K562 (cell line): ENCODE measurements around the gene INCENP. TPM values are rescaled to one million over a fixed set of nuclear protein-coding genes. Genes with fewer than 3 reads are reported as not detected.
A peak's percentile ranks its signal among the peaks of the same experiment; 100 is the strongest.

Source experiments
- HCFC1 ChIP-seq: IDR thresholded peaks from 2 replicates; pipeline ENCODE4 v1.6.1; 2012; ENCODE audit warnings: low read depth, low read length, improper control_type of control experiment
- UBTF ChIP-seq, 2 experiments: IDR thresholded peaks; 2 replicates each; pipeline ENCODE4 v1.6.1; 2012; ENCODE audit warnings: improper control_type of control experiment in 2 of 2, low read depth in 2 of 2, low read length in 2 of 2, borderline replicate concordance in 1 of 2
- ZNF311 ChIP-seq: fragments of 250-450 bp; sonication (Bioruptor Pico); IDR thresholded peaks from 2 replicates; pipeline ENCODE4 v1.4.0; 2020; ENCODE audit warnings: mild to moderate bottlenecking, moderate library complexity
- ZNF77 ChIP-seq: fragments of 250-450 bp; sonication (Bioruptor Pico); IDR thresholded peaks from 2 replicates; pipeline ENCODE4 v1.5.0; 2020
- polyA plus RNA-seq, 8 experiments: library from polyadenylated mRNA; depleted of rRNA in 4 of 8; stranded (reverse) in 5 of 8; unstranded in 3 of 8; fragments of >200 nt; fragmentation: Nextera tagmentation in 2 of 8; fragmentation: Illumina TruSeq in 1 of 8; extraction: Ambion mirVana in 2 of 8; extraction: Trizol in 1 of 8; gene quantifications; 2 replicates each; pipeline versions ENCODE4 v1.2.1 to v1.2.3, GENCODE V29; 2011 to 2014; ENCODE audit warnings: inconsistent platforms in 1 of 8, missing spikeins in 1 of 8
- total RNA-seq, 7 experiments: library from RNA; depleted of rRNA in 6 of 7; stranded (reverse); fragments of >200 nt in 6 of 7; fragmentation: Illumina TruSeq in 2 of 7; extraction: Trizol in 2 of 7; gene quantifications; 2 replicates each; pipeline versions ENCODE4 v1.2.1 to v1.2.3, GENCODE V29; 2011 to 2021; ENCODE audit warnings: low replicate concordance in 1 of 7
- TF ChIP-seq, protein P1 (sequence below), 2 experiments: fragments of 450-650 bp; formaldehyde crosslinking in 1 of 2; IDR thresholded peaks; 2 replicates each; pipeline versions ENCODE4 v1.4.0 to v1.6.1; 2014 to 2020; ENCODE audit warnings: mild to moderate bottlenecking in 2 of 2, borderline replicate concordance in 1 of 2, low read depth in 1 of 2
- TF ChIP-seq, protein P2 (sequence below), 2 experiments: fragments of 450-650 bp; IDR thresholded peaks; 2 replicates each; pipeline ENCODE4 v1.6.1; 2016
- TF ChIP-seq, protein P3 (sequence below): fragments of 150-350 bp; IDR thresholded peaks from 2 replicates; pipeline ENCODE4 v1.6.1; 2014; ENCODE audit warnings: low read depth, mild to moderate bottlenecking, low read length, borderline replicate concordance

Gene INCENP
- total and polyA plus RNA-seq, 9 of the 15 experiments (the other 6 are each of a cell fraction or from before 2014, with no cell fraction given): 1.1 to 97.9 (median 28.2) TPM

GRCh38 chr11:62088331-62088933 is 35.4 kb upstream of the INCENP start (continued):
- TF ChIP-seq, protein P1, sequence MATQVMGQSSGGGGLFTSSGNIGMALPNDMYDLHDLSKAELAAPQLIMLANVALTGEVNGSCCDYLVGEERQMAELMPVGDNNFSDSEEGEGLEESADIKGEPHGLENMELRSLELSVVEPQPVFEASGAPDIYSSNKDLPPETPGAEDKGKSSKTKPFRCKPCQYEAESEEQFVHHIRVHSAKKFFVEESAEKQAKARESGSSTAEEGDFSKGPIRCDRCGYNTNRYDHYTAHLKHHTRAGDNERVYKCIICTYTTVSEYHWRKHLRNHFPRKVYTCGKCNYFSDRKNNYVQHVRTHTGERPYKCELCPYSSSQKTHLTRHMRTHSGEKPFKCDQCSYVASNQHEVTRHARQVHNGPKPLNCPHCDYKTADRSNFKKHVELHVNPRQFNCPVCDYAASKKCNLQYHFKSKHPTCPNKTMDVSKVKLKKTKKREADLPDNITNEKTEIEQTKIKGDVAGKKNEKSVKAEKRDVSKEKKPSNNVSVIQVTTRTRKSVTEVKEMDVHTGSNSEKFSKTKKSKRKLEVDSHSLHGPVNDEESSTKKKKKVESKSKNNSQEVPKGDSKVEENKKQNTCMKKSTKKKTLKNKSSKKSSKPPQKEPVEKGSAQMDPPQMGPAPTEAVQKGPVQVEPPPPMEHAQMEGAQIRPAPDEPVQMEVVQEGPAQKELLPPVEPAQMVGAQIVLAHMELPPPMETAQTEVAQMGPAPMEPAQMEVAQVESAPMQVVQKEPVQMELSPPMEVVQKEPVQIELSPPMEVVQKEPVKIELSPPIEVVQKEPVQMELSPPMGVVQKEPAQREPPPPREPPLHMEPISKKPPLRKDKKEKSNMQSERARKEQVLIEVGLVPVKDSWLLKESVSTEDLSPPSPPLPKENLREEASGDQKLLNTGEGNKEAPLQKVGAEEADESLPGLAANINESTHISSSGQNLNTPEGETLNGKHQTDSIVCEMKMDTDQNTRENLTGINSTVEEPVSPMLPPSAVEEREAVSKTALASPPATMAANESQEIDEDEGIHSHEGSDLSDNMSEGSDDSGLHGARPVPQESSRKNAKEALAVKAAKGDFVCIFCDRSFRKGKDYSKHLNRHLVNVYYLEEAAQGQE (IDR thresholded peaks at IDR 0.05; ENCODE audit: borderline replicate concordance): no peak
- TF ChIP-seq, protein P1 (CRISPR knock-in tag; IDR thresholded peaks at IDR 0.05; ENCODE audit: low read depth): no peak
- TF ChIP-seq, protein P2, sequence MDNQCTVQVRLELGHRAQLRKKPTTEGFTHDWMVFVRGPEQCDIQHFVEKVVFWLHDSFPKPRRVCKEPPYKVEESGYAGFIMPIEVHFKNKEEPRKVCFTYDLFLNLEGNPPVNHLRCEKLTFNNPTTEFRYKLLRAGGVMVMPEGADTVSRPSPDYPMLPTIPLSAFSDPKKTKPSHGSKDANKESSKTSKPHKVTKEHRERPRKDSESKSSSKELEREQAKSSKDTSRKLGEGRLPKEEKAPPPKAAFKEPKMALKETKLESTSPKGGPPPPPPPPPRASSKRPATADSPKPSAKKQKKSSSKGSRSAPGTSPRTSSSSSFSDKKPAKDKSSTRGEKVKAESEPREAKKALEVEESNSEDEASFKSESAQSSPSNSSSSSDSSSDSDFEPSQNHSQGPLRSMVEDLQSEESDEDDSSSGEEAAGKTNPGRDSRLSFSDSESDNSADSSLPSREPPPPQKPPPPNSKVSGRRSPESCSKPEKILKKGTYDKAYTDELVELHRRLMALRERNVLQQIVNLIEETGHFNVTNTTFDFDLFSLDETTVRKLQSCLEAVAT (IDR thresholded peaks at IDR 0.05): no peak
- TF ChIP-seq ZNF77 (CRISPR knock-in tag) (no peak), UBTF (IDR thresholded peaks at IDR 0.05; ENCODE audit: borderline replicate concordance in 1 of 2, low read depth in 2 of 2, low read length in 2 of 2) (no peak), HCFC1 (no peak), ZNF311 (CRISPR knock-in tag) (no peak)
- TF ChIP-seq, protein P3, sequence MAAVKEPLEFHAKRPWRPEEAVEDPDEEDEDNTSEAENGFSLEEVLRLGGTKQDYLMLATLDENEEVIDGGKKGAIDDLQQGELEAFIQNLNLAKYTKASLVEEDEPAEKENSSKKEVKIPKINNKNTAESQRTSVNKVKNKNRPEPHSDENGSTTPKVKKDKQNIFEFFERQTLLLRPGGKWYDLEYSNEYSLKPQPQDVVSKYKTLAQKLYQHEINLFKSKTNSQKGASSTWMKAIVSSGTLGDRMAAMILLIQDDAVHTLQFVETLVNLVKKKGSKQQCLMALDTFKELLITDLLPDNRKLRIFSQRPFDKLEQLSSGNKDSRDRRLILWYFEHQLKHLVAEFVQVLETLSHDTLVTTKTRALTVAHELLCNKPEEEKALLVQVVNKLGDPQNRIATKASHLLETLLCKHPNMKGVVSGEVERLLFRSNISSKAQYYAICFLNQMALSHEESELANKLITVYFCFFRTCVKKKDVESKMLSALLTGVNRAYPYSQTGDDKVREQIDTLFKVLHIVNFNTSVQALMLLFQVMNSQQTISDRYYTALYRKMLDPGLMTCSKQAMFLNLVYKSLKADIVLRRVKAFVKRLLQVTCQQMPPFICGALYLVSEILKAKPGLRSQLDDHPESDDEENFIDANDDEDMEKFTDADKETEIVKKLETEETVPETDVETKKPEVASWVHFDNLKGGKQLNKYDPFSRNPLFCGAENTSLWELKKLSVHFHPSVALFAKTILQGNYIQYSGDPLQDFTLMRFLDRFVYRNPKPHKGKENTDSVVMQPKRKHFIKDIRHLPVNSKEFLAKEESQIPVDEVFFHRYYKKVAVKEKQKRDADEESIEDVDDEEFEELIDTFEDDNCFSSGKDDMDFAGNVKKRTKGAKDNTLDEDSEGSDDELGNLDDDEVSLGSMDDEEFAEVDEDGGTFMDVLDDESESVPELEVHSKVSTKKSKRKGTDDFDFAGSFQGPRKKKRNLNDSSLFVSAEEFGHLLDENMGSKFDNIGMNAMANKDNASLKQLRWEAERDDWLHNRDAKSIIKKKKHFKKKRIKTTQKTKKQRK: 0 out of 2 replicates have a peak, but pooled peaks have one; percentile 73
- TF ChIP-seq, all 486 proteins: peak for 3
